DOHH2 (cell line): ENCODE data around the gene ALG9.

ENCODE experiments used
- CTCF ChIP-seq: fragments of 200-600 bp; sonication (generic); IDR thresholded peaks from one replicate; pipeline ENCODE4 v1.5.1; 2014; ENCODE audit warnings: antibody characterized with exemption, mild to moderate bottlenecking, low read depth, low read length; ENCODE audit not compliant: poor library complexity, severe bottlenecking
- EZH2phosphoT487 ChIP-seq: fragments of 200-600 bp; sonication (generic); IDR thresholded peaks from 2 replicates; pipeline ENCODE4 v1.6.1; 2017; ENCODE audit warnings: borderline replicate concordance, mild to moderate bottlenecking, antibody characterized with exemption, low read length, moderate library complexity, mixed read lengths

DNA sequence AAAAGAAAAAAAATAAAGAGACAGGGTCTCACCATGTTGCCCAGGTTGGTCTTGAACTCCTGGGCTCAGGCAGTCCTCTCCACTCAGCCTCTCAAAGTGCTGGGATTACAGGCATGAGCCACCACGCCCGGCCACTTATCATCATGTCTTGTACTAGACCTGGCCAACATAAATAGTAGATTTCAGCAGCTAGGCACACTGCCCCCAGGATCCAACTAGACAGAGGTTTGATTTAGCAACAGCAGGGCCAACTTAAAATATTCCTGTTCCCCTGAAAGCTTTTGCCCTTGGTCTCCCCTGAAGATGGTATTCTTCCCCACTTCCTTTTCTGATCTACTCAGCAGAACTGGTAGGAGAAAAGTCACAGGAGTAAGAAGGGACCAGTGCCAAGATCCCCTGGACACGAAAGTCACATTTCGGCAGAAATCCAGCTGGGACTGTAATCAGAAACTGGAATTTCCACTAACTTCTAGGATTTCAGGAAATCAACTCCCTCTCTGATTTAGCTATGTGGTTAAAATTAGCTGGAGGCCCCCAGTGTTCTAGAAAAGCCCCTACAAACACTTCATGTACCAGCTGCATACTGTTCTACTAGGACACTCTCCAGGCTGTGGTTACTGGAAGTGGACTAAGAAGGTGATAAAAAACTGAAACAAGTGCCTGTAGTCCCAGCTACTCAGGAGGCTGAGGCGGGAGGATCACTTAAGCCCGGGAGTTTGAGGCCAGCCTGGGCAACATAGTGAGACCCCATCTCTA, 96.2 kb downstream of the ALG9 start:
- TF ChIP-seq EZH2phosphoT487, result no peak
- TF ChIP-seq CTCF, result no peak
